Activated T-cell treated with anti-CD3 and anti-CD28 coated beads, Interleukin-2, amount 50 U/mL, for 24 hours (primary cell): ENCODE data around the gene ULBP1.
A peak's percentile ranks its signal among the peaks of the same experiment; 100 is the strongest.
"Not testable (repeated sequence)": the region's sequence is repeated elsewhere in the genome, so short reads cannot be mapped to it uniquely, and the experiment has no call there.

ENCODE experiments used
- DNase-seq: peaks from one replicate; pipeline ENCODE4 v3.0.0-alpha.2; 2020
- H3K27ac Mint-ChIP-seq: 2 replicates; pipeline ENCODE4 v1.8.0; 2020; ENCODE audit warnings: mild to moderate bottlenecking, mixed read lengths
- H3K27me3 Mint-ChIP-seq: 2 replicates; pipeline ENCODE4 v1.8.0; 2020; ENCODE audit warnings: mixed read lengths
- H3K36me3 Mint-ChIP-seq: 2 replicates; pipeline ENCODE4 v1.8.0; 2020; ENCODE audit warnings: low read depth, mixed read lengths
- H3K4me1 Mint-ChIP-seq: 2 replicates; pipeline ENCODE4 v1.8.0; 2020; ENCODE audit warnings: low read depth, mixed read lengths
- H3K4me3 Mint-ChIP-seq: 2 replicates; pipeline ENCODE4 v1.8.0; 2020; ENCODE audit warnings: mild to moderate bottlenecking, moderate library complexity, mixed read lengths
- H3K9me3 Mint-ChIP-seq: 2 replicates; pipeline ENCODE4 v1.8.0; 2020; ENCODE audit warnings: mixed read lengths

Gene ULBP1, protein sequence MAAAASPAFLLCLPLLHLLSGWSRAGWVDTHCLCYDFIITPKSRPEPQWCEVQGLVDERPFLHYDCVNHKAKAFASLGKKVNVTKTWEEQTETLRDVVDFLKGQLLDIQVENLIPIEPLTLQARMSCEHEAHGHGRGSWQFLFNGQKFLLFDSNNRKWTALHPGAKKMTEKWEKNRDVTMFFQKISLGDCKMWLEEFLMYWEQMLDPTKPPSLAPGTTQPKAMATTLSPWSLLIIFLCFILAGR

DNA sequence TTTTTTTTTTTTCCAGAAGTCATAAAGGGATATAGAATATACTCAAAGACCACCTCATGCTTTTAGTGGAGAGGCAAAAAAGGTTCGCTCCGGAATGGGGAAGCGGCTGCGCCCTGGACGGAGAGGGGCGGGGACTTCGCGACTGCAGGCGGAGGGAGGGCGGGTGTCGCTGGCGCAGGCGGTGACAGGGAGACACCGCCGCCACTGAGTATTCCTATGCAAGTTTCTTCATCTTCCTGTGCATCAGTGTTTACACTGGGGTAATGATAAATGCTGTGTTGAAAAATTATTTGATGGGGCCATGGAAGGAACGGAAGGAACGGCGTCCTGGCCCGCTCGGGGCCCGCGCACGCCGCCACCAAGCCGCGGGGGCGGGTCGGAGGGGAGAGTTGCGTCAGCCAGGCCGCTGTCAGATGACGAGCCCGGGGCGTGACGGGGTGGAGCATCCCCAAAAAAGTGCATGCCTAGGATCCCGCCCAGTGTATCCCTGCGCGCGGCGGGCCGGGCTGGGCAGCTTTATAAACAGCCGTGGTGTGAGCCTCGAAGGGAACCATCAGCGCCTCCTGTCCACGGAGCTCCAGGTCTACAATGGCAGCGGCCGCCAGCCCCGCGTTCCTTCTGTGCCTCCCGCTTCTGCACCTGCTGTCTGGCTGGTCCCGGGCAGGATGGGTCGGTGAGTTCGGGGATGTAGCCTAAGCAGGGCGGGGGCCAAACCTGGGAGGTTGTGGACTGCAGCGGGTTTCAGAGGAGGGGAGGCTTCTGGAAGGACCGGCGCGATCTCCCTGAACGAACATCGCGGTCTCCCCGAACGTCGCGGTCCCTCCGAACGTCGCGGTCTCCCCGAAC lies at the start of gene ULBP1:
Gene ULBP1, plus strand, starts transcription at position 482 of the 846 bp plus-strand sequence. Its CDS starts 107 bp downstream, at position 589.
- Mint-ChIP-seq H3K36me3 (peaks cover 1% of the 10 kb centered on the region), H3K9me3 (no peaks in the 10 kb centered on the region), H3K27me3 (peaks cover 97% of the 10 kb centered on the region), H3K4me3 (peak within 1 kb of the TSS; percentile 80), H3K27ac (peak within 1 kb of the TSS; percentile 88), H3K4me1 (peaks cover 30% of the 10 kb centered on the region)
- peak; percentile 88 for DNase-seq

- H3K27ac Mint-ChIP-seq: no peak overlapping the region
- no peaks in the 10 kb centered on the region for H3K9me3 Mint-ChIP-seq
- H3K4me1 Mint-ChIP-seq: no peaks in the 10 kb centered on the region
- no peak overlapping the region for H3K4me3 Mint-ChIP-seq
- DNase-seq: no peak
- H3K36me3 Mint-ChIP-seq: no peaks in the 10 kb centered on the region
- H3K27me3 Mint-ChIP-seq: peaks cover 33% of the 10 kb centered on the region
These were observed 47.5 kb upstream of the ULBP1 start for GRCh38 chr6:149915970-149916865.

- H3K36me3 Mint-ChIP-seq: no peaks in the 10 kb centered on the region
- no peak for DNase-seq
- H3K4me3 Mint-ChIP-seq: no peak overlapping the region
- peaks cover 42% of the 10 kb centered on the region for H3K27me3 Mint-ChIP-seq
- H3K9me3 Mint-ChIP-seq: no peaks in the 10 kb centered on the region
- H3K4me1 Mint-ChIP-seq: peaks cover 3% of the 10 kb centered on the region
- no peak overlapping the region for H3K27ac Mint-ChIP-seq
These were observed 46.1 kb upstream of the ULBP1 start for GRCh38 chr6:149917679-149918078.

GRCh38 chr6:149918151-149918905 lies 45.4 kb upstream of the ULBP1 start:
- no peaks in the 10 kb centered on the region for H3K9me3 Mint-ChIP-seq
- H3K27me3 Mint-ChIP-seq: peaks cover 44% of the 10 kb centered on the region
- H3K4me1 Mint-ChIP-seq: peaks cover 10% of the 10 kb centered on the region
- DNase-seq: no peak
- no peak overlapping the region for H3K27ac Mint-ChIP-seq
- H3K4me3 Mint-ChIP-seq: no peak overlapping the region
- no peaks in the 10 kb centered on the region for H3K36me3 Mint-ChIP-seq

- H3K27me3 Mint-ChIP-seq: peaks cover 50% of the 10 kb centered on the region
These were observed 44.5 kb upstream of the ULBP1 start for GRCh38 chr6:149919126-149919833.

DNA sequence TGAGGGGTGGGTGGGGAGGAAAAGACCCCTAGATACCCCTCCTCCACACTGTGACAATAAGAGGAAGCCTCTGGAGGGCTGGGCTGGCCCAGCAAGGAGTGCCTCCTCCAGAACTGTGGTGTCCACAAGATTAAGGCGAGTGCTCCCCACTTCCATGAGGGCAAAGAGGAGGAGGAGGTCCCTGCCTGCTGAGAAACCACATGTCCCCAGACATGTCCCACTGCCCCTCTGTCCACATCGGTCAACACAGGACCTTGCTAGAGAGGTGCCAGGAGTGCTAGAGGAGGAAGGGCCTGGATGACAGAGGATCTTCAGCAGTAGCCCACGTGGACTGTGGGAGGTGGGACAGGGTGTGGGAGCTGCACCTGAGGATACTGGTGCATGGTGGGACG lies 43.9 kb upstream of the ULBP1 start:
- Mint-ChIP-seq H3K27ac (no peak overlapping the region), H3K4me3 (no peak overlapping the region), H3K4me1 (peaks cover 16% of the 10 kb centered on the region), H3K27me3 (peaks cover 55% of the 10 kb centered on the region), H3K36me3 (no peaks in the 10 kb centered on the region), H3K9me3 (no peaks in the 10 kb centered on the region)
- peak; percentile 8 for DNase-seq

More at GRCh38 chr6:149919126-149919833, 44.5 kb upstream of the ULBP1 start:
- H3K27ac Mint-ChIP-seq, H3K9me3 Mint-ChIP-seq, DNase-seq, H3K36me3 Mint-ChIP-seq, H3K4me3 Mint-ChIP-seq: not testable (repeated sequence)
- H3K4me1 Mint-ChIP-seq: peaks cover 16% of the 10 kb centered on the region

DNA sequence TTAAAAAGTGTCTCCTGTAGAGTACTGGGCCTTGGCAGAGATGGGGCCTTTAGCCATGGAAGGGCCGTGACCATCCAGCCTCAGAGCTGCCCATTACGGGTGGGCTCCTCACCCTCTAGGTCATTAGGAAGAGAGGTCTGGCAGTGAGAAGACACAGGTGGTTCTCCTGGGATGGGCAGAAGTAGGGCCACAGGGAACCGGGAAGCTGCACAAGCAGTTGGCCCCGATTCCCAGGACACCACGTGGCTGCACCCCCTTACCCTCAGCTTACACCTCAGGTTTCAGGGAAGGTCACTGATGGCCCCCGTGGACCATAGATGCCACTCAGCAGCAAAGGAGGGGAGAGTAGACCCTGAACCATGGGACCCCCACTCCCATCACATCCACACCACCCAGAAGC lies 42.4 kb upstream of the ULBP1 start:
- peak; percentile 17 for DNase-seq
- Mint-ChIP-seq H3K27me3 (peaks cover 68% of the 10 kb centered on the region), H3K27ac (no peak overlapping the region), H3K4me3 (no peak overlapping the region), H3K36me3 (no peaks in the 10 kb centered on the region), H3K9me3 (no peaks in the 10 kb centered on the region), H3K4me1 (peaks cover 22% of the 10 kb centered on the region)

- not testable (repeated sequence) for H3K27ac Mint-ChIP-seq
These were observed 41.7 kb upstream of the ULBP1 start for GRCh38 chr6:149922091-149922490.

DNA sequence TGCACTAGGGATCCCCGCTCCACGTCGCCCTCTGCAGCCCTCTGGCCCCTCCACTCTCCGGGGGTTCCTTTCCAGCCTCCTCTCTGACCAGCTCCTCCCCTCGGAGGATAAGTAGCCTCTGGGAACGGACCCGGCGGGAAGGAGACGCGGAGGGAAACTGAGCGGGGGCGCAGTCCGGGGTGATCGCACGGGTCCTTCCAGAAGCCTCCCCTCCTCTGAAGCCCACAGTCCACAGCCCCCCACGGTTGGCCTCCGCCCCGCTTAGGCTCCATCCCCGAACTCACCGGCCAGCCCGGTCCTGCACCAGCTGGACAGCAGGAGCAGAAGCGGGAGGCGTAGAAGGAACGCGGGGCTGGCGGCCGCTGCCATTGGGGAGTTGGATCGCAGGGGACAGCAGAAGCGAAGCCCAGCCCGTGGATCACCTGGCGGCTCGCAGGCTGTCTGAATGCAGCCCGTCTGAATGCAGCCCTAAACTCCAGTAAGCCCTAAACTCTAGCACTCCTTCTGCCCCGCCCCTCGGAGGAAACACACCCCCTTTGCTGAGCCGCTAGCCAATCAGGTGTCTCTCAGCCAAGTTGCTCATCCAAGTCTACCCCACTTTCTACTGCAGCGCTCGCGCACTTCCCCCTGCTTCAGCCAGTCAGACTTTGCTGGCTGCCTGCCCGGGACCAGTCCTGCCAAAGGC lies 41.0 kb upstream of the ULBP1 start, which contains the start of gene RAET1G:
Gene RAET1G, minus strand, starts transcription at position 480 of the 685 bp plus-strand sequence. Its CDS starts 111 bp downstream, at position 369.
- no peak within 1 kb of the TSS for H3K27ac Mint-ChIP-seq
- H3K4me3 Mint-ChIP-seq: peak within 1 kb of the TSS; percentile 69
- peaks cover 24% of the 10 kb centered on the region for H3K4me1 Mint-ChIP-seq
- H3K36me3 Mint-ChIP-seq: no peaks in the 10 kb centered on the region
- no peaks in the 10 kb centered on the region for H3K9me3 Mint-ChIP-seq
- peaks cover 80% of the 10 kb centered on the region for H3K27me3 Mint-ChIP-seq
- DNase-seq: peak; percentile 86

More at GRCh38 chr6:149922091-149922490, 41.7 kb upstream of the ULBP1 start:
- DNase-seq: peak; percentile 28
- peak overlapping the region; percentile 37 for H3K4me3 Mint-ChIP-seq
- H3K27me3 Mint-ChIP-seq: peaks cover 73% of the 10 kb centered on the region
- peaks cover 24% of the 10 kb centered on the region for H3K4me1 Mint-ChIP-seq
- H3K9me3 Mint-ChIP-seq, H3K36me3 Mint-ChIP-seq: not testable (repeated sequence)

- peaks cover 24% of the 10 kb centered on the region for H3K4me1 Mint-ChIP-seq
- H3K27ac Mint-ChIP-seq: no peak overlapping the region
- H3K27me3 Mint-ChIP-seq: peaks cover 87% of the 10 kb centered on the region
- H3K4me3 Mint-ChIP-seq: peak overlapping the region; percentile 69
- DNase-seq: peak; percentile 28
- no peaks in the 10 kb centered on the region for H3K36me3 Mint-ChIP-seq
- no peaks in the 10 kb centered on the region for H3K9me3 Mint-ChIP-seq
These were observed 40.3 kb upstream of the ULBP1 start for GRCh38 chr6:149923327-149923986.

DNA sequence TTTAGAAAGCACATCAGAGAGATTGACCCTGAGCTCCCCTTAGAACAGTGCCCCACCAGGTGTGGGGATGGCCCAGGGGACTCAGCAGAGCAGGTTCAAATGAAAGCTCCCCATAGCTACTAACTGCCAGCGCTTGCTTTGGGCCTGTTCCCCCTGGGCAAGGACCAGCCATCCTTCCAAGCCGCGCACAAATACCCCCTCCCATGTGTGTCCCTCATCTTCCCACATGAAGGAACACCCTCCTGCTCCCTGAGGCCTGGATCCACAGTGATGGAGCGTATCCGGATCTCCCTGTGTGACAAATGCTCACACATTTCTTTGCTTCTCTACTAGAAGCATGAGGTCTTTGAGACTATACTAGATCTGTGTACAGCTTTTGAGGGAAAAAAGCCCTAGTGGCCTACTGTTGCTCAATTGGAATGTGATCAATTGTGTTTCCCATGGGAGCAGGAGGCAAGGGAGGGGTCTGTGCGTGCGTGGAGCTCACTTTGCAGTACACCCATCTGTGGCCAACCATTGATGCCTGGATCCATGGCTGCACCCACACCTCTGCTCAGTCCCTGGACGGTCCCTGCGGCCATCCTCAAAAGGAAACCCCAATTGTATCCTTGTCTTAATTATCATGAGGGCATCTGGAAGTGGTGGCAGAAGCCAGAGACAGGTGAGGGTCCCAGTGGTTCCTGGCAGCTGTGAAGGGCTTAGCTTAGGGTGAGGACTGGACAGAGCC lies 39.4 kb upstream of the ULBP1 start:
- H3K4me1 Mint-ChIP-seq: peaks cover 24% of the 10 kb centered on the region
- H3K4me3 Mint-ChIP-seq: no peak overlapping the region
- no peaks in the 10 kb centered on the region for H3K36me3 Mint-ChIP-seq
- no peaks in the 10 kb centered on the region for H3K9me3 Mint-ChIP-seq
- H3K27me3 Mint-ChIP-seq: peaks cover 92% of the 10 kb centered on the region
- no peak for DNase-seq
- no peak overlapping the region for H3K27ac Mint-ChIP-seq

DNA sequence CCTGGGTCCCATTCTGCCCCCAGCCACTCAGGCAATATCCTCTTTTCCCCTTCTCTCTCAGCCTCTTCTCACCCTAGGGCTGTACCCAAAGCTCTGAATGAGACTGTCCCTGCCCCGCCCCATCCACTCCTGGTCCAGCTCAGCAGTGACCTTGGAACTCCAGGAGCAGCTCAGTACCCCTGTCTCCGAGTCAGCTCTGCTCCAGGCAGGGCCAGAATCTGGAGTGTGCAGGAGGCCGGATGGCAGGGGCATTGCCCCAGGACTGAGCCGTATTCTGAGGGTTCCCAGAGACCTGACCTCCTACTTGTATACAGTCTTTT lies 38.9 kb upstream of the ULBP1 start:
- H3K36me3 Mint-ChIP-seq: no peaks in the 10 kb centered on the region
- no peak for DNase-seq
- no peaks in the 10 kb centered on the region for H3K9me3 Mint-ChIP-seq
- H3K27me3 Mint-ChIP-seq: peaks cover 94% of the 10 kb centered on the region
- no peak overlapping the region for H3K4me3 Mint-ChIP-seq
- H3K27ac Mint-ChIP-seq: no peak overlapping the region
- peaks cover 24% of the 10 kb centered on the region for H3K4me1 Mint-ChIP-seq
